Activated CD8-positive, alpha-beta memory T cell treated with anti-CD3 and anti-CD28 coated beads, Interleukin-2, amount 10 ng/mL, durations not matched to agents 7 days and 5 days (primary cell): ENCODE data around the gene MPP3. TPM values are rescaled to one million over a fixed set of nuclear protein-coding genes. Genes with fewer than 3 reads are reported as not detected.

ENCODE experiments used
- ATAC-seq: fragments of 150-1000 bp; cut with Tn5 transposase; one replicate; pipeline ENCODE4 v1.10.0; 2021; ENCODE audit warnings: moderate library complexity
- CTCF ChIA-PET: fragments of 350-600 bp; sonication (Branson Sonifier 250); formaldehyde crosslinking; loops from one replicate; lab custom pipeline; 2021; ENCODE audit warnings: antibody characterized with exemption; lab: Charles Lee
- DNase-seq: peaks from one replicate; pipeline ENCODE4 v3.0.0-alpha.2; 2020
- H3K27ac Mint-ChIP-seq: one replicate; pipeline ENCODE4 v1.8.0; 2021; ENCODE audit warnings: mild to moderate bottlenecking, mixed read lengths
- H3K27me3 Mint-ChIP-seq: one replicate; pipeline ENCODE4 v1.8.0; 2021; ENCODE audit warnings: mixed read lengths
- H3K36me3 Mint-ChIP-seq: one replicate; pipeline ENCODE4 v1.8.0; 2021; ENCODE audit warnings: mild to moderate bottlenecking, mixed read lengths
- H3K4me1 Mint-ChIP-seq: one replicate; pipeline ENCODE4 v1.8.0; 2021; ENCODE audit warnings: mixed read lengths
- H3K4me3 Mint-ChIP-seq: one replicate; pipeline ENCODE4 v1.8.0; 2021; ENCODE audit warnings: mild to moderate bottlenecking, moderate library complexity, mixed read lengths
- H3K9me3 Mint-ChIP-seq: one replicate; pipeline ENCODE4 v1.8.0; 2022; ENCODE audit warnings: low read depth, mixed read lengths
- total RNA-seq, 2 experiments: library from RNA; stranded (reverse); gene quantifications; one replicate each; pipeline ENCODE4 v1.2.3, GENCODE V29; 2021

Gene MPP3, protein sequence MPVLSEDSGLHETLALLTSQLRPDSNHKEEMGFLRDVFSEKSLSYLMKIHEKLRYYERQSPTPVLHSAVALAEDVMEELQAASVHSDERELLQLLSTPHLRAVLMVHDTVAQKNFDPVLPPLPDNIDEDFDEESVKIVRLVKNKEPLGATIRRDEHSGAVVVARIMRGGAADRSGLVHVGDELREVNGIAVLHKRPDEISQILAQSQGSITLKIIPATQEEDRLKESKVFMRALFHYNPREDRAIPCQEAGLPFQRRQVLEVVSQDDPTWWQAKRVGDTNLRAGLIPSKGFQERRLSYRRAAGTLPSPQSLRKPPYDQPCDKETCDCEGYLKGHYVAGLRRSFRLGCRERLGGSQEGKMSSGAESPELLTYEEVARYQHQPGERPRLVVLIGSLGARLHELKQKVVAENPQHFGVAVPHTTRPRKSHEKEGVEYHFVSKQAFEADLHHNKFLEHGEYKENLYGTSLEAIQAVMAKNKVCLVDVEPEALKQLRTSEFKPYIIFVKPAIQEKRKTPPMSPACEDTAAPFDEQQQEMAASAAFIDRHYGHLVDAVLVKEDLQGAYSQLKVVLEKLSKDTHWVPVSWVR
- not detected for total RNA-seq

DNA sequence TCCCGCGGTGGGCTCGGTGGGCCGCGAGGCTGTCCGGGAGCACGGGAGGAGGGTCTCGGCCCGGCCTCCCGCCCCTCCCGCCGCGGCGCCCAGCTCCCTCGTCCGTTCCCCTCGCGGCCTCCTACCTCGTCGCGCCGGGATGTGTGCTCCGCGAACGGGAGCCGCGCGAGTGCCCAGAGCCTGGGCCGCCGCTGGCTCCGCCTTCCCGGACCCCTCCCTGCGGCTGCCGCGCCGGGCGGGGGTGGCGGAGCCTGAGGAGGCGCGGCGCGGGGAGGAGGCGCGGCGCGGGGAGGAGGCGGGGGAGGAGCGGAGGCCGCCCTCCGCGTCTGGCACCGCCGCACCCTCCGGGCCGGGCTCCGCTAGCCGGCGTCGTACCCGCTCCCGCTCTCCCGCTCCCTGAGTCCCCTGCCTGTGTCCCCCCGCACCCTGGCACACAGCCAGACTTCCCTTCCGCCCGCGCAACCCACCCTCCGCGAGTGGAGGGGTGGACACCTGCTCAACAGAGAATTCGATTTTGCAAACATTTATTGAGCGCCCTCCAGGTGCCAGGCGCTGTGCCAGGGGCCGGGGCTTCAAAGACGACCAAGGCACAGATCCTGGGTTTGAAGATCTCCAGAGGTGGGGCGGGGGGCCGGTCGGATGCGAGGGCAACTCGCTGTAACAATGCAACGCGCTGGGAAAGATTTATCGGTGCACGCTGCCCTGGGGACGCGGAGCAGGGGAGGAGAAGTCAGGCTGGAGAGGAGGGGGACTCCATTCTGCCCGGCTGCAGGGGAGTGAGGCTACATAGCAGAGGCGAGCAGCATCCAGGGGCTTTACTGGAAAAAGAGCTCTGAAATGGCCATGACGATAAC, at the start of gene MPP3:
Gene MPP3, minus strand, starts transcription at position 171 of the 854 bp plus-strand sequence. CDS start 1,240 bp downstream, outside the sequence.
- DNase-seq (no peak), ATAC-seq (peak; percentile 78)
- H3K9me3 Mint-ChIP-seq: no peaks in the 10 kb centered on the region
- H3K4me1 Mint-ChIP-seq: peaks cover 13% of the 10 kb centered on the region
- H3K4me3 Mint-ChIP-seq: peak within 1 kb of the TSS; percentile 49
- CTCF ChIA-PET: interaction anchor here (1.6 kb wide), 1 partner anchor 13 kb away, joined by 7 read pairs; no protein-coding TSS in a partner anchor
- peaks cover 63% of the 10 kb centered on the region for H3K27me3 Mint-ChIP-seq
- H3K36me3 Mint-ChIP-seq: no peaks in the 10 kb centered on the region
- no peak within 1 kb of the TSS for H3K27ac Mint-ChIP-seq

DNA sequence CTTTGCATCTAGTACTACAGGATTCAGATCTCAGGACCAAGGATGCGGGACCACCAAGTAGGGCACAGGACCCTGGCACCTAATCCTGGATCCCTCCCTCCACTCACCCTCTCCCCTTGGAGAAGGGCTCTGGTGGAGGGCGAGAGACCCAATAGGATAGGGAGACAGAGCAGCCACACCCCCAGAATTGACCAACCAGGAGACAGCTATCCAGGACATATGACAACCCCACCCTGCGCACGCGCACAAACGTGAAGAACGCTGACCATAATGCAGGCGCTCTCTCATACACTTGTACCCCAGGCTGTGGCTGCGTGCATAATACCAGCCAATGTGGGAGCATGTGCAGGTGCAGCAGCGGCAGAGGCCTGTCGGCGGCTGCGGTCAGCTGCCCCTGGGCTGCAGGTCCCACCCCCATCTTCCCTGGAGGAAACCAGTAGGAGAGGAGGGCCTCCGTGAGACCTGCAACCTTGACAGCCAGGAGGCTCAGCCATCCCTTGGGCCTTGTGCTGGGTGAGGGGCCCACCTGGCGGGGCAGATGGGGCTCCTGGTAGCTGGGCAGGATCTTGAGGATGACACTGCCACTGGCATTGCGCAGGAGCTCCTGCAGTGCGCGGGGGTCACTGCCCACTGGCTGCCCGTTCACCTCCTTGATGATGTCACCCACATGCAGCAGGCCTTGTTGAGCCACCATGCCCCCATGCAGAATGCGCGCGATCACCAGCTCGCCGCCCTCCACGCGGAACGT, 49.0 kb upstream of the MPP3 start:
- H3K4me3 Mint-ChIP-seq: no peak overlapping the region
- DNase-seq: no peak
- H3K36me3 Mint-ChIP-seq: no peaks in the 10 kb centered on the region
- CTCF ChIA-PET: interaction anchor here (1.5 to 5.1 kb wide), 4 partner anchors 12 to 62 kb away, joined by 4 to 22 read pairs (median 6); partner anchors contain the start of gene PPY
- no peaks in the 10 kb centered on the region for H3K4me1 Mint-ChIP-seq
- H3K9me3 Mint-ChIP-seq: no peaks in the 10 kb centered on the region
- peaks cover 14% of the 10 kb centered on the region for H3K27me3 Mint-ChIP-seq
- H3K27ac Mint-ChIP-seq: no peak overlapping the region
- no peak for ATAC-seq

DNA sequence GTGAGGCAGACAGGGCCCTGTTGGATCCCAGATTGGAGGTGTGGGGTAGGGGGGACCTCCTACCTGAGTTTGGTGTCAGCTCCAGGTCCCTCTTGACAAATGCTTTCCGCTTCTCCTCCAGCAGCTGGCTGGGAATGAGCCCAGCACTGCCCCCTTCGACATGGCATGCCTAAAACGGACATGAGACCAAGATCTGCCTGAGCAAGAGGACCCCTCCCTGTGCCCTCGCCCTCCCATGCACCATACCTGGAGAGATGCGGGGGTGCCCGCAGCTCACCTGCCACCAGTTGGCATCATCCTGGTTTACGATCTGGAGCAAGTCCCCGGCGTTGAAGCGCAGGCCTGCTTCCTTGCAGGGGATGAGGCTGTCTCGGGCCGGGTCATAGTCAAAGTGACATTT, 48.2 kb upstream of the MPP3 start:
- DNase-seq: no peak
- H3K27me3 Mint-ChIP-seq: peaks cover 7% of the 10 kb centered on the region
- H3K9me3 Mint-ChIP-seq: no peaks in the 10 kb centered on the region
- H3K4me3 Mint-ChIP-seq: no peak overlapping the region
- H3K36me3 Mint-ChIP-seq: no peaks in the 10 kb centered on the region
- no peaks in the 10 kb centered on the region for H3K4me1 Mint-ChIP-seq
- no peak for ATAC-seq
- H3K27ac Mint-ChIP-seq: no peak overlapping the region
- CTCF ChIA-PET: interaction anchor here (1.0 to 5.1 kb wide), 12 partner anchors 8 to 162 kb away, joined by 3 to 22 read pairs (median 4); partner anchors contain the start of gene PPY

DNA sequence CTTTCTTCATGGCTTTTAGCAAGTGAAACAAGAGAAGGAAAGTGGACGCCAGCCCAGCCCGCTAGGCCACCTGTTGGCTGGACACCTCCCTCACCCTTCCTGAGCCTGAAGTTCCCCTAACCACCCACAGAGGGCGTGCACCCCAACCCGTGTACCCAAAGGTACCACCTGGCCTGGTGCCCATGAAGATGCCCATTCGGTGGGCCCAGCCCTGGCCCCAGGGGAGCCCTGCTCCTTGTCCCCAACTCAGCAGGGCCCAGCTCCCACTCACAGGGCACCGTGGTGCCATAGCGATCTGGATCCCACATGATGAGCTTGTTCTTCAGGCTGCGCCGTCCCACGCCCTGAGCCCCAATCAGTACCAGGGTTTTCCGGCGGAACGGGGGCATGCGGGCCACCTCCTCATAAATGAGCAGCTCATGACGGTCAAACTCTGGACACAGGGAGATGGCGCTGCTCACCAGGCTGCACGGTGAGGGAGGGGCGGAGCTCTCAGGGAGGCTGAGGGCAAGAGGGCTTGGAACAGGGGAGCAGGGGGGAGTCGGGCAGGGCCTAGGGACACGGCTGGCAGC, 47.6 kb upstream of the MPP3 start:
- DNase-seq: peak; percentile 63
- H3K9me3 Mint-ChIP-seq: no peaks in the 10 kb centered on the region
- H3K4me1 Mint-ChIP-seq: no peaks in the 10 kb centered on the region
- CTCF ChIA-PET: interaction anchor here (0.6 to 5.1 kb wide), 22 partner anchors 8 to 163 kb away, joined by 3 to 22 read pairs (median 4); partner anchors contain the start of gene PPY
- H3K27ac Mint-ChIP-seq: no peak overlapping the region
- H3K27me3 Mint-ChIP-seq: peaks cover 7% of the 10 kb centered on the region
- ATAC-seq: peak; percentile 60
- no peaks in the 10 kb centered on the region for H3K36me3 Mint-ChIP-seq
- no peak overlapping the region for H3K4me3 Mint-ChIP-seq

DNA sequence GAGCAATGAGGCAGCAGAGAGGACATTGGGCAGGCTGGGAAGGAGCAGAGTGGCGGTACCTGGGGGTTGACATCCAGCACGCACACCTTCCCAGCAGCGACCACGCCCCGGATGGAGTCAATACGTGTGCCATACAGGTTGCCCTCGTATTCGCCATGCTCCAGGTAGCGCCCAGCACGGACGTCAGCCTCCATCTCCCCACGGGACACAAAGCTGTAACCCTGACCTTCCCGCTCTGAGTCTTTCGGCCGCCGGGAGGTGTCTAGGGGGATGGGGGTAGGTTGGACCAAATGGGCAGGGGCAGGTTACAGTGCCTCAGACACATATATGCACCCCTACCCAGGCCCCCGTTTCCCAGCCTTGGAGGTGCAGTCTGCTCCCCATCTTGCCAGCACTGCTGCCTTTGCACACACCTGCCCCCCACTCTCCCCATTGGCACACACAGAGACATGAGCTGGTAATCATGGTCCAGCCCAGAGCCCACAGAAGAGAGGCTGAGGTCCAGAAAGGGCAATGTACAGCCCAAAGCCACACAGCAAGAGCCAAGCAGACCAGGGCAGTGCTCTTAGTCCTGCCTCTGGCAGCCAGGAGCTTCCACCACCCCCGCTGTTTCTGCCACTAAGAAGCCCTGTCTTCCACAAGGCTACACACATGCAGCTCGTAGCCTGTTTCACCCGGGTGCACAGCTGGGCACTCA, 46.9 kb upstream of the MPP3 start:
- H3K36me3 Mint-ChIP-seq: no peaks in the 10 kb centered on the region
- no peak for DNase-seq
- H3K27me3 Mint-ChIP-seq: peaks cover 6% of the 10 kb centered on the region
- no peaks in the 10 kb centered on the region for H3K9me3 Mint-ChIP-seq
- CTCF ChIA-PET: interaction anchor here (0.6 to 5.1 kb wide), 24 partner anchors 9 to 289 kb away, joined by 3 to 22 read pairs (median 4); partner anchors contain the start of gene PPY
- no peak overlapping the region for H3K27ac Mint-ChIP-seq
- H3K4me1 Mint-ChIP-seq: no peaks in the 10 kb centered on the region
- no peak for ATAC-seq
- no peak overlapping the region for H3K4me3 Mint-ChIP-seq

DNA sequence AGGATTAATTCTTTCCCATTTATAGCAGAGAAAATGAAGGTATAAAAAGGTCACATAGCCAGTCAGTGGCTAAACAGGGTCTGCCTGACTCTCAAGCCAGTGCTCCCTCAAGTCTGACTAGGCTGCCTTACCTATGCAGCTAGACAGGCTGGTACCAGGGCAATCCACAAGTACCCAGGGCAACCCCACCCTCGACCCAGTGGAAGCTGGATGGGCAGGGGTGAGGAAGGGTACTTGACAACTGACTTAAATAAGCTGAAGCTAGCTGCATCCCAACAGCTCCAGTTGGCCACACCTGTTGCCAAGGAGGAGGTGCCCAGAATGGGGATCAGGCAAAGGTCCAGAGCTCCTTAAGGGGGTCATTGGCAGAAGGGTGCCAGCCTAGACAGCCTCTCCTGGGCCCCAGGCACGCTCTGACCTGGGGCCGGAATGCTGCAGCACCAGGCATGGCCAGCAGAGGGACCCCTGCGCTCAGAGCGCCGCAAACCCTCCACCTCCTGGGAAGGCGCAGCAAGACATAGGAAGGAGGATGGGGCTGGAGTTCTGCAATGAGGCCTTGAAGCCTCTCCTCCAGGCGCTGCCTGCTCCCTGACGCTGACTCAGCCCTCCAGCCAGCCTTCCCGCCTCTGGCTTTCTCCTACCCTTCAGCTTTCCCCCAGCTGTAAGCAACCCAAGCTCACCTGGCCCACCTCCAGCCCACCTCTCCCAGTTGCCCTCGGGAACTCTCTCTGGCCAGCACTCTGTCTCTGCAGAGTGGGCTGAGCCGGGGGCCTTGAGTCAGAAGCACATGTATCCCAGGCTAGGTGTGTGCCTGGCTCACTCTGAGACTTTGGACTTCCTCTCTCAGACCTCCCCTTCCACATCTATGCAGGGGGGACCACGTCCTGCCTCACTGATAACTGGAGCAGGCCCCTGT, 45.6 kb upstream of the MPP3 start:
- Mint-ChIP-seq H3K4me1 (no peaks in the 10 kb centered on the region), H3K27me3 (peaks cover 4% of the 10 kb centered on the region), H3K36me3 (no peaks in the 10 kb centered on the region), H3K27ac (no peak overlapping the region), H3K9me3 (no peaks in the 10 kb centered on the region), H3K4me3 (no peak overlapping the region)
- CTCF ChIA-PET: interaction anchor here (0.7 to 5.1 kb wide), 26 partner anchors 9 to 290 kb away, joined by 3 to 27 read pairs (median 4); partner anchors contain the start of genes MPP2 and PPY
- peak; percentile 85 for ATAC-seq
- DNase-seq: peak; percentile 64

DNA sequence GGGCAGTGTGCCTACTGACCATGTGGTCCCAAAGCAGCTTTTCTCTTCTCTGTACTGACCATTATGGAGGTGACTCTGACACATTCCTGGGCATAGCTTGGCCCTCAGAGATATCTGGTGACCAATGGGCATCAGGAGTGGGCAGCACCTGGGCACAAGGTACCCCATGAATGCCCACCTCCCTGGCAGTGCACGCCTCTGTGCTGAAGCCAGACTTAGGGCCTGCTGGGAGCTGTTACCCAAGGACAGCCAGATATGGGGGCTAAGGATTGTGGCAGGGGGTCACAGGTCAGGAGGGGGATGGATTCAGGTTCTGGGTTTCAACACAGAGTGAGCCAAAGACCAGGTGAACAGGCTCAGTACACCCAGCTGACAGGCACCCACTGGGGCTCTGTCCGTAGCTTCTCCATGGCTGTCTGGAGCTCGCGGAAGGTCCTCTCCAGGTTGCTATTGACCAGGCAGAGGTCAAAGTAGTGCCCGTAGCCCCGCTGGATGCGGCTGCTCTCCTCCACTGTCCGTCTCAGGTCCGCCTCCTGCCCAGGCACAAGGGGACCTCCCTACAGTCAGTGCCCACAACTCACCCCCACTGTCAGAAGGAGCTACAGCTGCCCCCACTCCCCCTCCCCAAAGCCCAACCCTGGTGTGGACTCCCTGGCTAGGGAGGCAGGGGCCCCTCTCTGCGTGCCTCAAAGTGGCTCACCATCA, 44.7 kb upstream of the MPP3 start:
- no peaks in the 10 kb centered on the region for H3K4me1 Mint-ChIP-seq
- H3K4me3 Mint-ChIP-seq: no peak overlapping the region
- DNase-seq (no peak), ATAC-seq (no peak)
- peaks cover 7% of the 10 kb centered on the region for H3K27me3 Mint-ChIP-seq
- H3K27ac Mint-ChIP-seq: no peak overlapping the region
- CTCF ChIA-PET: interaction anchor here (0.7 to 5.1 kb wide), 21 partner anchors 10 to 291 kb away, joined by 3 to 27 read pairs (median 5); partner anchors contain the start of gene PPY
- no peaks in the 10 kb centered on the region for H3K36me3 Mint-ChIP-seq
- no peaks in the 10 kb centered on the region for H3K9me3 Mint-ChIP-seq

DNA sequence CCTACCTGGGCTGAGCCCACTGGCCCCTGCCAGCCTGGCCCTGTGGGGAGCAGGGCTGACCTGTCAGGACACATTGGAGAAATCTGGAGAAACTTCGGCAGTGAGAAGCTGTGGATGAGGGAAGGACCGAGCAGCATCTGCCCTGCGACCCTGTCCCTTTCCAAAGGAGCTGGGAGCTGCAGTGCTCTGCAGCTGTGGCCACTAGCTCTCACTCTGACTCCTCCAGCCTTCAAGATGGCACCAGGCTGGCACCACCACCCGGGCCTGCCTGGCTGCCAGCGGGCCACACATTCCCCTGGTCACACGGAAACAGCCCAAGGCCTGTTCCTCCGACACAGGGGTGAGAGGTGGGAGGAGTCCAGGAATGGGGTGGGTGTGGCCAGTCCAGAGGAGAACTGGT, 44.1 kb upstream of the MPP3 start:
- CTCF ChIA-PET: interaction anchor here (2.3 to 5.1 kb wide), 3 partner anchors 9 to 165 kb away, joined by 15 to 27 read pairs (median 22); partner anchors contain the start of gene PPY
- Mint-ChIP-seq H3K4me3 (no peak overlapping the region), H3K36me3 (no peaks in the 10 kb centered on the region), H3K9me3 (no peaks in the 10 kb centered on the region), H3K27me3 (peaks cover 13% of the 10 kb centered on the region), H3K4me1 (no peaks in the 10 kb centered on the region), H3K27ac (no peak overlapping the region)
- ATAC-seq (no peak), DNase-seq (no peak)

DNA sequence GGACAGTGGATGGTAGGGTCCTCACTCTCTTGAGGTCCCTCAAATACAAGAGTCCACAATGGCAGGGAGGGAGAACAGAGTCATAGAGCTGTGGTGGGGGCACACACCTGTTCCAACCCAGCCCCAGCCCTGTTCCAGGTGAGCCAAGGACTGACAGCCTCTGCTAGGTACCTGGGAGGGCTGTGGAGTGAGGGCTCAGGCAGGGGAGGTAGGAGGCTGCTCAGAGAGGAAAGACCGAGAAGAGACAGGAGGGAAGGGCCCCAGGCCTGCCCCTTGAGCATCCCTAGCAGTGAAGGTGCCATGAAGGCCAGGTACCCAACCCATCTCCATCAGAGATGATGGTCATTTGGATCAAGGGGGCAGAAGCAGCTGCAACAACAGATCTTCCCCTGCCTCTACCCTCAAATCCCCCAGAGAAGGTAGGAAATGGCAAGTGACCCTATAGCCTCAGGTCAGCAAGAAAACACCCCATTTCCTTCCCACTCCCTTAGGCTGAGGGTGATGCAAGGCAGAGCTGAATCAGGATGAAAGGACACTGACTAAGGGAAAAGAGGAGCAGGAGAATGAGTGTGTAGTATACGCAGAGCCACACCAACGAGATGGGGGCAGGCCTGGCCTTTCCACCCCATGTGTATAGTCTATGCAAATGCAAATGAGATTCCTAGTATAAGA, 42.7 kb upstream of the MPP3 start:
- CTCF ChIA-PET: no interaction called here
- ATAC-seq (no peak), DNase-seq (no peak)
- Mint-ChIP-seq H3K36me3 (no peaks in the 10 kb centered on the region), H3K9me3 (no peaks in the 10 kb centered on the region), H3K27me3 (peaks cover 13% of the 10 kb centered on the region), H3K27ac (no peak overlapping the region), H3K4me1 (no peaks in the 10 kb centered on the region), H3K4me3 (no peak overlapping the region)

DNA sequence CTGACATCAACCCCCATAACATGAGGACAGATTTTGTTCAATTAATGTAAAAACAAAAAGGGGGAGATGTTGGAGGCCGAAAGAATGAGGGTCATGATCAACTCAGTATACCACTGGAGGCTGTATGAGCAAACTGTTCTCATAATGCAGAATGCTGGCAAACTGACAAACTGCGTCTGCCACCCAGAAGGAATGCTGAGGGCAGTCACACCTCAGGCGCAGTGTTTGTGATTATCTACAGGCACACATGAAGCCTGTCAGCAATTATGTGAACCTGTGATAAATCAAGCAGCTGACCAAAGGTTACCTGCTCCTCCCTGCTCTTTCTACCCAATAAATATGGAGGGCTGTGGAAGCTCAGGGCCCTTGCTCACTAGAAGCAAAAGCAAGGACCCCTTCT, 41.3 kb upstream of the MPP3 start:
- CTCF ChIA-PET: no interaction called here
- Mint-ChIP-seq H3K4me1 (no peaks in the 10 kb centered on the region), H3K4me3 (no peak overlapping the region), H3K36me3 (no peaks in the 10 kb centered on the region), H3K27me3 (peaks cover 15% of the 10 kb centered on the region), H3K27ac (no peak overlapping the region), H3K9me3 (no peaks in the 10 kb centered on the region)
- DNase-seq (no peak), ATAC-seq (no peak)
